Lower leg skin (tissue), 3 donors: ENCODE results near the gene BTNL2.

Experiments
- CTCF ChIP-seq, 3 donors: fragments of 450-650 bp; IDR thresholded peaks; one replicate each; pipeline ENCODE4 v1.5.1; 2016; ENCODE audit warnings: antibody characterized with exemption in 3 of 3, mild to moderate bottlenecking in 3 of 3, moderate library complexity in 2 of 3
- POLR2A ChIP-seq, 2 donors: fragments of 450-650 bp; IDR thresholded peaks; one replicate each; pipeline ENCODE4 v1.6.1; 2016 to 2017; ENCODE audit warnings: antibody characterized with exemption in 2 of 2, mild to moderate bottlenecking in 1 of 2, moderate library complexity in 1 of 2

- no peak for TF ChIP-seq POLR2A (IDR thresholded peaks at IDR 0.05)
- no peak for TF ChIP-seq CTCF (IDR thresholded peaks at IDR 0.05)
Observed at GRCh38 chr6:32430179-32430578, 23.2 kb upstream of the BTNL2 start.
